ELF-1 (cell line): ENCODE results near the gene MUC4.
"Not testable (repeated sequence)": the region's sequence is repeated elsewhere in the genome, so short reads cannot be mapped to it uniquely, and the experiment has no call there.

Experiments used
- DNase-seq: peaks from one replicate; pipeline ENCODE4 v3.0.0-alpha.2; 2016; ENCODE audit warnings: low read depth, low spot score

Gene MUC4

DNA sequence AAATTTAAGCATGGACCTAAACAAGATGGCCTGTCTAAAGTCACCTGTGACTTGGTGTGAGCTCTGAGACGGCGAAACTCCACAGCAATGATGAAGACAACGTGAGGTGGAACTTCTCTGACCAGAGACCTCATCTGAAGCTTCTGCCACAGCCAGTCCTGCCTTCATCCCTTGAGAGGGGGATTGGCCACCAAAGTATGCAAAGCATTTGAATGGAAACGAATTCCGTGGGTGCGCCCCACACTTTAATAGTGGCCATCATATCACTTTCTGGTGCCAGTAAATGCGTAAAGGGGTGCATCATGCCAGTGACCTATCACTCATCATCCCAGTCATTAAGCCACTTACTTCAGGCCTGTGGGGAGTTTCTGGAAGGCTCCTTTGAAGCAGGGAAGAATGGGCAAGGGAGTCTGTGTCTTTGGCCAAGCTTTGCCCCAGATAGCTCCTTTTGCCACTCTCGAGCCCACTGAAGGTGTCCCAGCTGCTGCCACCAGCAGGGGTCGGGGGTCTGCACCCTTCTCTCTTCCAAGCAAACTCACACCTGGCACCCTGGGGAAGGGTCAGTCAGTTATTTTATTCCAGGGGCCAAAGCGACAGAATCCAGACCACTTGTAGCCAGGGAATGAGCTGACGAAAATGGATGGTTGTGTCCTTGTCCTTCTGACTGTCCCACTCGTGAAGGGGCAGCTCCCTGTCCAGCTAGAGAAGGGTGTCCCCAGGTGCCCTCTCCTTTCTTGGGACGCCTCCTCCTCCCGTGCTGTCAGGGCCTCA lies 73.3 kb downstream of the MUC4 start:
- no peak for DNase-seq

DNA sequence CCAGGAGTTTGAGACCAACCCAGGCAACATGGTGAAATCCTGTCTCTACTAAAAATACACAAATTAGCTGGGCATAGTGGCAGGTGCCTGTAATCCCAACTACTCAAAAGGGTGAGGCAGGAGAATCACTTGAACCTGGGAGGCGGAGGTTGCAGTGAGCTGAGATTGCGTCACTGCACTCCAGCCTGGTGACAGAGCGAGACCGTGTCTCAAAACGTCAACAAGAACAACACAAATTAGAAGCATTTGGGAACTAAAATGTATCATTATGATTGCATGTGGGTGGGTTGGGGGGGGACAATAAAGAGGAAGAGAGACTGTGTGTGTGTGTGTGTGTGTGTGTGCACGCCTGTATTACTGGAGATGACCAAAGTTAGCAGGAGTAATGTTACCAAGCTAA lies 73.9 kb downstream of the MUC4 start:
- not testable (repeated sequence) for DNase-seq

DNA sequence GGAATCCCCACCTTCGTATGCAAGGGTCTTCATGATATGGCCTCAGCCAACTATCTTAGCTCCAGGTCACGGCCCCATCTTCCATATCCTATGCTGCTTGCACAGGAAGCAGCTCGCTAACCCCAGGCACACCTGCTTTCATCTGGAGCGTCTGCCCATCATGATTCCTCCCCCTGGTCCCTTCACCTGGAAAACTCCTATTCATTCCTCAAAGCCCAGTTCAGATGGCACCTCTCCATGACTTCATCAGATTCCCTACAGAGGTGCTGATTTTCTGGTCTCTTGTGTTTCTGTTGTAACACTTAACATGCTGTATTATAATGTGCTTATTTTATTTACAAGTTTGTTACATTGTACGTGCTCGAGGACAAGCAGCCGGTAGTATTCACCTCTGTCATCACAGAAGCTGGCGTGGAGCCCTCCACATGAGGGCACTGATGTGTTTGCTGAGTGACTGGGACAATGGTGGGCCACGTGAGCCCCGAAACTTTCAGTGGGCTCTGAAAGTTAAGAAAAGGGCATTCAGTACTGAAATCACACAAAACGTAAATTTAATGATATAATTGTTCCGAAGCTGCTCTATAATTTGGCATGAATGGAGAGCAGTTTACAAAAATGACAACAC lies 74.8 kb downstream of the MUC4 start:
- DNase-seq, result no peak

DNA sequence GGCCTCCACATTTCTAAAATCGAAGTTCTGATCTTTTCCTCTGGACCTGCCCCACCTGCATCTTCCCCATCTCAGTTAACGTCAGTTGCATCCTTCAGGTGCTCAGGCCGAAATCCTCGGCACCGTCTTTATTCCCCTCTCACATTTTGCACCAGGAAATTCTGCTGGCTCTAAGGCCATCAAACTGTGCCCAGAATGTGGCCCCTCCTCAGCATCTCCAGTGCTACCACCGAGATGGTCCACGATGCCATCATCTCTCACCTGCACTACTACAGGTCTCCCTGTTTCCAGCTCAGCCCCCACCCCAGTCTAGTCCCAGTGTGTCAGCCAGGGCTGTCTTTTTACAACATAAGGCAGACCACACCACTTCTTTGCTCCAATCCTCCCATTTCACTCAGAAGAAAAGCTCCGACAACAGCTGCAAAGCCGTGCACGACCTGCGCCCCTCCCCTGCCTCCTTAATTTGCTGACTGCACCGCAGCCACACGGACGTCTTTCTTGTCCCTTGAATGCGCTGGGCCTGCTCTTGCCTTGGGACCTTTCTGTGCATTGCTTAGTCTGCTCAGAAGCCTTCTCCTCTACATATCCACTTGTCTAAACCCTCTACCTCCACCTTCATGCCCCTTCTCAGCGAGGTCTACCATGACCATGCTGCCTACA lies 76.6 kb downstream of the MUC4 start:
- DNase-seq, result no peak

DNA sequence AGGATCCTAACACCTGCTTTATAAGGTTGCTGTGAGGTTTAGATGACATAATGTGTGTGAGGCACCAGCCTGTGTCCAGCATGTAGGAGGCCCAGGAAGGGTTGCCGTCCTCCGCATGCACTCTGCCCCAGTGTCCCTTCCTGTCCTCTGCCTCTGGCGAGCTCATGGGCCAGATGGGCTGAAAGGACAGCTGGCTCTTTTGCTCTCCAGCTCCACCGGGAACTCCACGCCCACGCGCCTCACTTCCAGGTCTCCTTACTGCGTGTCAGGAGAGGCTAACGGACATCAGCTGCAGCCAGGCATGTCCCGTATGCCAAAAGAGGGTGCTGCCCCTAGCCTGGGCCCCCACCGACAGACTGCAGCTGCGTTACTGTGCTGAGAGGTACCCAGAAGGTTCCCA lies 78.8 kb downstream of the MUC4 start:
- DNase-seq, result no peak

DNA sequence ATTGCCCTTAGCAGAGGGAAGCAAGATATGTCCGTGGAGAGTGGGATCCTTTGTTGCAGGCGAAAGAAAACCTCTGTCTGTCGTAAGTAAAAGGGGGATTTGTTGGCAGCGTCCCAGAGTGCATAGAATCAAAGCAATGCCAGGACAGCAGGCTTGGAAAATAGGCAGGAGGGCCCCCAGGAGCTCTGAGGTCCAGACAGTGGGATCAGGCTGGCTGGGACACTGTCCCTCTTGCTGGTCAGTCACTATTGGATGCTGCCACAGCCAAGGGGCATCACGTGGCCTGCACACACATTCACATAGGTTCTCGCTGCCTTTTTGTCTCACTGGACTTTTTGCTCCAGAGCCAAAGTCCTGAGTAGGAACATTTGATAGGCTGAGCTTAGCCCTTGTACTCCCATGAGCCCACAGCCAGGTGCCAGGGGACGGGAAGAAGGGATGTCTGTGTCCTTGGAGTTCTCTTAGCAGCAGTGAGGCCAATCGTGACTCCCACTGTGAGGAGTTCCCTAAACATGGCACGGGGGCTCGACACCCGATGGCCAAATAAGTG lies 80.3 kb downstream of the MUC4 start:
- DNase-seq, result no peak

DNA sequence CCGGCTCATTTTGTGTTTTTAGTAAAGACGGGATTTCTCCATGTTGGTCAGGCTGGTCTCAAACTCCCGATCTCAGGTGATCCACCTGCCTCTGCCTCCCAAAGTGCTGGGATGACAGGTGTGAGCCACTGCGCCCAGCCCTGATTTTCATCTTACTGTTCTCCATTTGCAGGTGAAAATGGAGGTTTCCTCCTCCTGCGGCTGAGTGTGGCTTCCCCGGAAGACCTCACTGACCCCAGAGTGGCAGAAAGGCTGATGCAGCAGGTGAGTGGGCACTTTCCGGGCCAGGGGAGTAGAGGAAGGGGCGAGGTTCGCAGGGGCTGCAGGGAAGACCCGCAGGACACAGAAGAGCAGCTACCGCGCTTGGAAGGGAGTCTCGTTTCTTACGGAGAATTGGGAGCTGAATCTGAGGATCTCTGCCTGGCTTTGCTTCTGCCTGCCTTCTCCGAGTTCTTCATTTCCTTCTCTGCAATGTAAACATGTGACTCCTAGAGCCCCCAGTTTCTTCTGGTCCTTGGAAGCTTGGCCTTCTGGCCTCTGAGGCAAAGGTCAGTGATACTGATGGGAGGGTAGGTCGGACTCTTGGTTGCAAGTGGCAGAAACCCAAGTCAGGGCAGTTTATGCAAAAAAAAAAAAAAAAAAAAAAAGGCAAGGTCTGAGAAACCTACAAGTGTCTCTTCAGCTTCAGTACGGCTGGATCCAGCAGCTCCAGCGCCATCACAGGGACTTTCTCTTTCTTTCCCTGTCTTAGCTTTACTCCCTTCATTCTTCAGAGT lies 82.1 kb downstream of the MUC4 start:
- no peak for DNase-seq

DNA sequence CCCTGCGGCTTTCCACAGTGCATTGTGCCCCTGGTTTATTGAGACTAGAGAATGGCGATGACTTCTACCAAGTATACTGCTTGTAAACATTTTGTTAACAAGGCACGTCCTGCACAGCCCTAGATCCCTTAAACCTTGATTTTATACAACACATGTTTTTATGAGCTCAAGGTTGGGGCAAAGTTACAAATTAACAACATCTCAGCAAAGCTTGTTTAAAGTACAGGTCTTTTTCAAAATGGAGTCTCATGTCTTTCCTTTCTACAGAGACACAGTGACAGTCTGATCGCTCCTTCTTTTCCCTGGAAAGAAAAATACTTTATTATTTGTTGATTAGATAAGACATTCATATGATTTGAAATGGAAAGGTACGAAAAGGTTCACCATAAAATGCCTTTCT lies 82.9 kb downstream of the MUC4 start:
- DNase-seq, result not testable (repeated sequence)

DNA sequence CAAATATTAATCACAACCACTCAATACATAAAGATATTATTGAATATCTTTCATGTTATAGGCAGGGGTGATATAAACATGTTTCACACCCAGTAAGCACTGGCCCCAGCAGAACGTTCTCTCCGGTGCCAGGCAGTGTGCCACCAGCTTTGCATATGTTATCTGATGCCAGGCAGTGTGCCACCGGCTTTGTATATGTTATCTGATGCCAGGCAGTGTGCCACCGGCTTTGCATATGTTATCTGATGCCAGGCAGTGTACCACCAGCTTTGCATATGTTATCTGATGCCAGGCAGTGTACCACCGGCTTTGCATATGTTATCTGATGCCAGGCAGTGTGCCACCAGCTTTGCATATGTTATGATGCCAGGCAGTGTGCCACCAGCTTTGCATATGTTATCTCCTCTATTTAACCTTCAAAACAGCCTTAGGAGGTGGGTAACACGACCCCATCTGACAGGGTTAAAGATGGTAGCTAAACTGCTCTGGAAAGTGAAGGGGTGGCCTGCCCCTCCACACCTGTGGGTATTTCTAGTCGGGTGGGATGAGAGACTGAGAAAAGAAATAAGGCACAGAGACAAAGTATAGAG lies 84.0 kb downstream of the MUC4 start:
- DNase-seq, result no peak

DNA sequence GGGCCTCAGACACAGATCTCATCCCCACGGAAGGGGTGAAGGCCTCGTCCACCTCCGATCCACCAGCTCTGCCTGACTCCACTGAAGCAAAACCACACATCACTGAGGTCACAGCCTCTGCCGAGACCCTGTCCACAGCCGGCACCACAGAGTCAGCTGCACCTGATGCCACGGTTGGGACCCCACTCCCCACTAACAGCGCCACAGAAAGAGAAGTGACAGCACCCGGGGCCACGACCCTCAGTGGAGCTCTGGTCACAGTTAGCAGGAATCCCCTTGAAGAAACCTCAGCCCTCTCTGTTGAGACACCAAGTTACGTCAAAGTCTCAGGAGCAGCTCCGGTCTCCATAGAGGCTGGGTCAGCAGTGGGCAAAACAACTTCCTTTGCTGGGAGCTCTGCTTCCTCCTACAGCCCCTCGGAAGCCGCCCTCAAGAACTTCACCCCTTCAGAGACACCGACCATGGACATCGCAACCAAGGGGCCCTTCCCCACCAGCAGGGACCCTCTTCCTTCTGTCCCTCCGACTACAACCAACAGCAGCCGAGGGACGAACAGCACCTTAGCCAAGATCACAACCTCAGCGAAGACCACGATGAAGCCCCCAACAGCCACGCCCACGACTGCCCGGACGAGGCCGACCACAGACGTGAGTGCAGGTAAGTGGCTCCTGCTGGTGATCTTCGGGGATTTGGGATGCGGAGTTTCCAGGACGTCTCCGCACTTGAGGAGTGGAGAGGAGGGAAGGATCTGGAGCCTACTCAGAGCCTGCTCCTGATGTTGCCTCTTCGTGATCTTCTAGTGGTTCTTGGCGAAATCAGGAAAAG lies 85.6 kb downstream of the MUC4 start:
- not testable (repeated sequence) for DNase-seq

DNA sequence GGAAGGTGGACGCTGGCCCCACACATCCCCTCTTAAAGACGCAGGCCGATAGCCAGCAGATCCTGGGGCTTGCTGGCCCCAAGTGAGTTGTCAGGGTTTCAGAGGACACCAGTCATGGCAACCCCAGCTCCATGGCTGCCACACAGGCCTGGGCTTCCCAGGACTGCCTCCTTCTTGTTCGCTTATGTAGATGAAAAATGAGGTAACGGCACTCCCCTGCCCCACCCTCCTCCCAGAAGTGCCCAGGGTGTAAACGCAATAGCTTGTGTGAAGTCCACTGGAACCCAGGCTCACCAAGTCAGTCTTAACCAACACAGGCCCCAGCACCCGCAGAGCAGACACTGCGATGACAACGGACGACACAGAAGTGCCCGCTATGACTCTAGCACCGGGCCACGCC lies 87.4 kb downstream of the MUC4 start:
- not testable (repeated sequence) for DNase-seq

DNA sequence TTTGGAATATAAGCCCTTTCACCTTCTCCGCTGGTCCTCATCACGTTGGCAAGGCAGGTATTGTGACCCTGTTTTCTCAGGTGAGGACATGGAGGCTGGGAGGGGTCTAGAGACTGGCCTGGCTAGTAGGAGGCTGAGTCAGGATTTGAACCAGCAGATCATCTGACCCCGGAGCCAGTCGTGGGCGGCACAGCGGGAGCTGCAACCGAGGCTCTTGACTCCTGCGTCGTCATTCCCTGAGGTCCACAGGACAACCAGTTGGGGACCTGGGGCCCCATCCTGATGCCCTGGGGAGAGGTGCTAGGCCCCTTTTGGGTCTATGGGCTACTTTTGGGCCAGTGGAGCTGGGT lies 88.8 kb downstream of the MUC4 start:
- DNase-seq, result not testable (repeated sequence)

DNA sequence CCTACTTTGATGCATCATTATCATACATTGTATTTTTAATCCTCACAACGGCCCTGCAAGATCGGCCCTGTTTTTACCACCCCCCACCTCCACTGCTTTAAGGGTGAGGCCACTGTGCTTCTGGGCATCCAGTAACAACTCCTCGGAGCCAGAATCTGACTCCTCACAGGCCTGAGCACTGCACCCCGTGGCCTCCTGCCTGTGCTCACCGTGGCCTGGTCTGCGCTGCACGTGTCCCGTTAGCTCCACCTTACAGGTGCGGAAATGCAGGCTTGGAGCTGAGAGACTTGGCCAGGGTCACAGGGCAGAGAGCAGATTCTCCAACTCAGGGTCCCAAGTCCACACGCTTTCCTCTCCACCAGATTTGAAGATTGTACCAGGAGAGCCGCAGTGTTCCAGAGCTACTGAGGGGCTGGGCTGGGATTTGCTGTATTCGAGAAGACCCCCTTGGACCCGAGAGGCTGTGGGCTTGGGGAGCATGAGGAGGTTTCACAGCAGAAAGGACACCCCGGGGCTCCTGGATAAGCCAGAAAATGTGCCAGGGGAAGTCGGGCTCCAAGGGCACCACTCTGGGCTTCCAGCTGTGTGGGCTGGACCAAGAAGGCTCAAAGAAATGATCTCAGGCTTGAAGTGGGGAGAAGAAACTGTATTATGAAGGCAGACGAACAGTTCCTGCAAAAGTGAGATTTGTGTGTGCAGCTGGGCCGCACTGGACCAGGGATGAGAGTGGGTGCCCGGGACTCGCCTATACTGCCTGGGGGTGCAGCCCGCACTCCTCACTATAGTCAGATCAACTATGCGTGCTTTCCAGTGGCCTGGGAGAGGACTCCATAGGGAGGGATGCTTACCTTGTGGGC lies 89.4 kb downstream of the MUC4 start:
- not testable (repeated sequence) for DNase-seq

DNA sequence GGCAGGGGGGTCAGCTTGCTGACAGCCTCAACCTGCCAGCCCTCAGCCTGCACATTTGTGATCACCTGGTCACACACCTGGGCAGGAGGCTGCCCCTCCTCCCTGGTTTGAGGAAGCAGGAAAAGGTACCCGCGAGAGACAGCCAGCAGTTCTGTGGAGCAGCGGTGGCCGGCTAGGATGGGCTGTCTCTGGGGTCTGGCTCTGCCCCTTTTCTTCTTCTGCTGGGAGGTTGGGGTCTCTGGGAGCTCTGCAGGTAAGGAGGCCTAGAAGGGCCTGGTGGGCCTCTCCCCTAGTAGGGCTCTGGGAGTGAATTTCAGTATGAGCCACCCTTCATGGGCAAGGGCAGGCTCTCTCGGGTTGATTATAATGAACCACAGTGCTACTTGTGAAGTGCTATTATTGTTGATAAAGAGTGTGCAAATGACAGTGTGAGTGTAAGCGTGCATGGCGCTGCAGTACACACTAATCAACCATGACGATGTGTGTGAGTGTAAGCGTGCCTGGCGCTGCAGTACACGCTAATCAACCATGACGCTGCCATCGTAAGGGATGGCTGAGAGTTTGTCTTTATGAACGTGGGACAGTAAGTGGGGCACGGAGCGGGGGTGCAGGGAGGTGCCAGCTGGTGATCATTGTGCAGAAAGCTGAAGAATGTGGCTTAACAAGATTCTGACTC lies 90.8 kb downstream of the MUC4 start, which contains the start of gene MUC20:
TSS of gene MUC20 (plus strand) at position 148 of the 676 bp plus-strand sequence. CDS start at position 178, 30 bp downstream.
- DNase-seq, result not testable (repeated sequence)

DNA sequence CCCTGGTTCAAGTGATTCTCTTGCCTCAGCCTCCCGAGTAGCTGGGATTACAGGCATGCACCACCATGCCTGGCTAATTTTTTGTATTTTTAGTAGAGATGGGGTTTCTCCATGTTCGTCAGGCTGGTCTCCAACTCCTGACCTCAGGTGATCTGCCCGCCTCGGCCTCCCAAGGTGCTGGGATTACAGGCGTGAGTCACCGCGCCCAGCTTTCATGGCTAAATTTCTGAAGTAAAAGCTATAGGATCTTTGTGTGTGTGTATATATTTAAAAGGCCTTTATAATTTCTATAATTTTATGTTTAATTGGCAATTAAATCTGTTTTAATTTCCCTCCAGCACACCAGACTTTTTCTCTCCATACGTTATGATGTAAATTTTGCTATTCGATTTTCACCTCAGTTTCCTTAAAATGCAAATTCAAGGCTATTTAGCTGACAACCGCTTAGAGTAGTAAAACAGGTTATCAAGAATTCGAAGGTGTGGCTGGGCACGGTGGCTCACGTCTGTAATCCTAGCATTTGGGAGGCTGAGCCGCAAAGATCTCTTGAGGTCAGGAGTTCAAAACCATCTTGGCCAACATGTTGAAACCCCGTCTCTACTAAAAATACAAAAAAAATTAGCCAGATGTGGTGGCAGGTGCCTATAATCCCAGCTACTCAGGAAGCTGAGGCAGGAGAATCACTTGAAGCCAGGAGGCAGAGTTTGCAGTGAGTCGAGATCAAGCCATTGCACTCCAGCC lies 92.0 kb downstream of the MUC4 start:
- peak; percentile 56 for DNase-seq

DNA sequence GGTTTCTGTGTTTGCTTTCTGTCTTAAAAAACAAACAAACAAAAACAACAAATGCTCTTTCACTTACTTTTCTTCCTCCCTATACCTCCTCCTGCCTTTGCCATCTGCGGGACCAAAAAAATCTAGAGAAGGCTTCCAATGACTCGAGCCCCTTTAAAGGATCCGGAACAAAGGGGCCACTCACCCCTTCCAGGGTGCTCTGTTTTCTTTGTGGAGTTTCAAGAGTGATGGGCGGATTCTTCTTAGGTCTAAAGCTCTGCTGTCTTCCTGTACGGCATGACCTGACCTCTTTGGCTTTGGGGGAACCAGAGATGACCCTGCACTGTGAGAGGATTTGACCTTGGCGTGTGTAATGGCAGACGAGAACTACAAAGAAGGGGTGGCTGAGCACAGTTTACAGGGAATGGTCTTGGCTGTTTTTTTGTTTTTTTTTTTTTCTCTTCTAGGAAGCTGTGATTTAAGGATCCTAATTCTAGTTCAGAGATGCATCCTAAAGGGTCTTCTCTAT lies 93.2 kb downstream of the MUC4 start:
- DNase-seq, result no peak

DNA sequence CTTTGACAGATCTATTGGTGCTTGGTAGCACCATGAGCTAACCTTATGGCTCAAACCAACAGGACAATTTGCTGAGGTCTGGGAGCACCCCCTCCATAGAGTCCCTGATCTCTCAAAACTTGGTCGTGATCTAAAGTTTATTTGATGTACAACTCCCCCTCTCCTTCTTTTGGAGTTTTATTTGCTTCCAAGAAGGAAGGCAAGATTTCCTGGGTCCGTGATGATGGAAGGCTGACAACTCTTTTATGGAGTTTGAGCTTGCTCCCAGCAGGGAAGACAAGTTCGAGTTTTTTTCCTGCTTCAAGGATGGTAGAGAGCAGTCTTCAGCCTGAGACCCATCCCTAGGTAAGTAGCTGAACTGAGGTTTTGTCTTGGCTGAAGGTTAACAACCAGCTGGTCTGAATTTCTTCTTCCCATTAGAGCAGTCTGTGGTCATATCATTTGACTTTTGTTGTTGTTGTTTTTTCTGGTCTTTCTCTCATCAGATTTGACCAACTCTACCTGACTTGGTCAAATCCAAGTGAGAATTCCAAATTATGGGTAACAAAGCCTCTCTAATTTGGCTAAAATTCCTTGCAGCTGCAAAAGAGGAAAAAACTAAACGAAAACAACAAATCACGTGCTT lies 93.8 kb downstream of the MUC4 start:
- no peak for DNase-seq

DNA sequence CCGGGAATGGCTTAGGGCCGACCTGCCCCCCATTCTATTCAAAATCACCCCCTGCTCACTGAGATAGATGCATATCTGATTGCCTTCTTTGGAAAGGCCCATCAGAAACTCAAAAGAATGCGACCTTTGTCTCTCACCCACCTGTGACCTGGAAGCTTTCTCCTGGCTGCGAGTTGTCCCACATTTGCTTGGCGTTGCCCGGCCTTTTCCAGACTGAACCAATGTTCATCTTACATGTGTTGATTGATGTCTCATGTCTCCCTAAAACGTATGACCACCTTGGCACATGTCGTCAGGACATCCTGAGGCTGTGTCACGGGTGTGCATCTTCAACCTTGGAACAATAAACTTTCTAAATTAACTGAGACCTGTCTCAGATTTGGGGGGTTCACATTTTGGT lies 94.3 kb downstream of the MUC4 start:
- DNase-seq, result no peak
